ENCODE results near the gene CLHC1. TPM values are rescaled to one million over a fixed set of nuclear protein-coding genes. Genes with fewer than 3 reads are reported as not detected.

The CLHC1 gene
- total and polyA plus RNA-seq, 8 donors: 2.9 to 20.0 (median 7.0) TPM

- H3K27me3 ChIP-seq: no peaks in the 10 kb centered on the region
- FAIRE-seq: no peak
- no peak for TF ChIP-seq CTCF (IDR thresholded peaks at IDR 0.05)
- 86% methylated on average over 8 of the region's 8 CpGs for WGBS, 2 donors
- no peak overlapping the region for H3K27ac ChIP-seq
- no peak for ATAC-seq
- no peak for DNase-seq
- intact Hi-C loops (cut with DNase I): no loop called here
- peaks cover 0 to 19% (median 7%) of the 10 kb centered on the region in 3 donors for H3K4me1 ChIP-seq
- no peak overlapping the region for H3K4me3 ChIP-seq
- no peaks in the 10 kb centered on the region for H3K9me3 ChIP-seq
- H3K36me3 ChIP-seq: no peaks in the 10 kb centered on the region
These were observed 91.5 kb downstream of the CLHC1 start for GRCh38 chr2:55140316-55141219.

DNA sequence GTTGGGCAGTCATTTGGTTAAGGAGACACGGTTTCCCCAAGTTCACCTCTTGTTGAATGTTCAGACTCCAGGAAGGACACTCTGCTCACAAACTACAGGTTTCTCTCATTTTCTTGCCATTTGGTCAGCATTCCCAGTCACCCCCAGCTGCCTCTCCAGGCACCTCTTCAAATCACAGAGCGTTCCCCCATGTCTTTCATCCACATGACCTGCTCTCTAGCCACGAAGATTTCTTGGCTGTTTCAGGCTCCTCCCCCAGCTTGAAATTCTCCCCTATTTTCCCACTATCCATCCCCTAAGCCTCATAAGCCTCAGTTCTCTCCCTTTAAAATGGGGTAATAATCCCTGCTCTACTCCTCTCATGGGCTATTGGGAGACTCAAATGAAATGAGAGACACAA lies 92.8 kb downstream of the CLHC1 start:
- Histone ChIP-seq H3K4me1 (peaks cover 0 to 23% (median 7%) of the 10 kb centered on the region in 3 donors), H3K27me3 (no peaks in the 10 kb centered on the region), H3K9me3 (no peaks in the 10 kb centered on the region), H3K27ac (no peak overlapping the region), H3K36me3 (no peaks in the 10 kb centered on the region), H3K4me3 (no peak overlapping the region)
- no peak for TF ChIP-seq CTCF (IDR thresholded peaks at IDR 0.05)
- intact Hi-C loops (cut with DNase I): no loop called here
- DNase-seq (no peak), FAIRE-seq (no peak), ATAC-seq (no peak)
- 79 to 84% methylated on average over 3 of the region's 3 CpGs for WGBS, 2 donors

- Histone ChIP-seq H3K27ac (no peak overlapping the region), H3K4me1 (peaks cover 0 to 28% (median 7%) of the 10 kb centered on the region in 3 donors), H3K9me3 (no peaks in the 10 kb centered on the region), H3K36me3 (no peaks in the 10 kb centered on the region), H3K27me3 (no peaks in the 10 kb centered on the region), H3K4me3 (no peak overlapping the region)
- FAIRE-seq (no peak), ATAC-seq (no peak), DNase-seq (no peak)
- intact Hi-C loops (cut with DNase I): no loop called here
- WGBS, 2 donors: 92% methylated on average over 5 of the region's 5 CpGs
- TF ChIP-seq CTCF (IDR thresholded peaks at IDR 0.05): no peak
These were observed 93.2 kb downstream of the CLHC1 start for GRCh38 chr2:55138882-55139229.

DNA sequence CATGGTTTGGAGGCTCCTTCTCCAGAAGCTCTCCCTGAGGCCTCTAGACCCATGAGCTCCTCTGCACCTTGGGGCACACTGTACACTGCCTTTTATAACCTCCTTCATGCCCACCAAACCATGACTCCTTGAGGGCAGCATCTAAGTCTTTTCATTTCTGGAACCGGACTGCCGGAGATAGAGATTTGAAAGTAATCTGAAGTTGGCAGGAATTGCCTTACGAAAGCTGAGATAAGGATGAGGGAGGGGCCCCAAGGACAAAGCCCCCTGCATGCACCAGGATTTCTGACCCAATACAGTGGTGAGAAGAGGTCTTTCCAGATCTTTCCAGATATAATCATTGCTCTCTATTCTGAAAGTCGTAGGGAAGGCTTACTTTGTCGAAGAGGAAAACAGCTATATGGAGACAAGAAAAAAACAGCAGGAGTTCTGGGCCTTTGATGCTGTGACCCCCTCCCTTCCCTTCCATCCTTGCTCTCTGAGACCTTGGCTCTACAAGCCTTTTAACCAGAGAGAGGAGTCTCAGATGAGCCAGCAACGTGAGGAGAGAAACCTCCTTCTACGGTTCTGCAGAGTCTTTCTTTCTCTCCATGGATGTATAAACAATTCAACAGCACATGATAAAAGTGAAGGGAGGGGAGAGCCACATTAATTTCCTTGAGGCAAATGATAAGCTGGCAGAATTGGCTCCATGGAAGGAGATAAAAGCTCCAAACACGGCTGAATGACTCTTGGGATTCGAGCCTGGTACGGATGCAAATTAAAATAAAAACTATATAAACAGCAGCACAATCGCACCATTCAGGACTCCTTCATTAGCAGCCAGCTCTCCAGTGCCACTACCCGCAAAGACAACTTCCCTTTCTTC lies 93.8 kb downstream of the CLHC1 start:
- Histone ChIP-seq H3K27me3 (no peaks in the 10 kb centered on the region), H3K27ac (no peak overlapping the region), H3K4me3 (no peak overlapping the region), H3K9me3 (no peaks in the 10 kb centered on the region), H3K36me3 (no peaks in the 10 kb centered on the region), H3K4me1 (peaks cover 0 to 31% (median 7%) of the 10 kb centered on the region in 3 donors)
- intact Hi-C loops (cut with DNase I): no loop called here
- 49 to 59% methylated on average over 12 of the region's 12 CpGs for WGBS, 2 donors
- DNase-seq (no peak), ATAC-seq (no peak), FAIRE-seq (no peak)
- TF ChIP-seq CTCF (IDR thresholded peaks at IDR 0.05): no peak
